Neural cell (in vitro differentiated cells): Measurements from ENCODE around the gene DNAJC10. TPM values are rescaled to one million over a fixed set of nuclear protein-coding genes. Genes with fewer than 3 reads are reported as not detected.

ENCODE experiments used
- H2AFZ ChIP-seq: fragments of 200-600, 300-800 bp; sonication (generic), shearing (Covaris generic); 2 replicates; pipeline ENCODE4 v1.6.0; 2014; ENCODE audit warnings: low read depth, mild to moderate bottlenecking, antibody characterized with exemption, low read length, moderate library complexity
- H3F3A ChIP-seq: fragments of 200-600 bp; shearing (Covaris generic); 2 replicates; pipeline ENCODE4 v1.6.1; 2016; ENCODE audit warnings: mild to moderate bottlenecking, moderate library complexity, mixed read lengths, antibody characterized with exemption, low read length; ENCODE audit not compliant: insufficient read depth, poor library complexity, severe bottlenecking
- H3K27ac ChIP-seq: fragments of 200-600, 300-800 bp; sonication (generic), shearing (Covaris generic); 2 replicates; pipeline ENCODE4 v1.5.1; 2014; ENCODE audit warnings: mild to moderate bottlenecking, low read length, moderate library complexity
- H3K27me3 ChIP-seq: fragments of 300-800, 200-600 bp; sonication (generic), shearing (Covaris generic); 2 replicates; pipeline ENCODE4 v1.6.0; 2014; ENCODE audit warnings: mild to moderate bottlenecking, low read depth, low read length, moderate library complexity; ENCODE audit not compliant: insufficient read depth
- H3K36me3 ChIP-seq: fragments of 300-800, 200-600 bp; sonication (generic), shearing (Covaris generic); 2 replicates; pipeline ENCODE4 v1.5.1; 2014; ENCODE audit warnings: mild to moderate bottlenecking, antibody characterized with exemption, low read length, moderate library complexity; ENCODE audit not compliant: insufficient read depth
- H3K4me2 ChIP-seq: fragments of 300-800, 200-600 bp; sonication (generic), shearing (Covaris generic); 2 replicates; pipeline ENCODE4 v1.6.0; 2014; ENCODE audit warnings: mild to moderate bottlenecking, low read length
- H3K4me3 ChIP-seq: fragments of 300-800, 200-600 bp; sonication (generic), shearing (Covaris generic); 2 replicates; pipeline ENCODE4 v1.5.1; 2014; ENCODE audit warnings: mild to moderate bottlenecking, low read length, moderate library complexity
- H3K79me2 ChIP-seq: fragments of 200-600 bp; shearing (Covaris generic); replicated peaks from 2 replicates; pipeline ENCODE4 v1.6.0; 2014; ENCODE audit warnings: mild to moderate bottlenecking, low read length, moderate library complexity; ENCODE audit not compliant: insufficient read depth
- H3K9ac ChIP-seq: fragments of 300-800, 200-600 bp; sonication (generic), shearing (Covaris generic); 2 replicates; pipeline ENCODE4 v1.6.1; 2016; ENCODE audit warnings: mild to moderate bottlenecking, low read length, mixed read lengths
- H3K9me2 ChIP-seq: fragments of 200-600 bp; shearing (Covaris generic); 2 replicates; pipeline ENCODE4 v1.6.1; 2016; ENCODE audit warnings: mild to moderate bottlenecking, low read length, mixed read lengths; ENCODE audit not compliant: insufficient read depth
- H3K9me3 ChIP-seq: fragments of 200-600, 300-800 bp; sonication (generic), shearing (Covaris generic); 2 replicates; pipeline ENCODE4 v1.6.1; 2016; ENCODE audit warnings: mild to moderate bottlenecking, mixed run types, low read length, moderate library complexity, mixed read lengths
- H4K20me1 ChIP-seq: fragments of 200-600 bp; shearing (Covaris generic); 2 replicates; pipeline ENCODE4 v1.6.1; 2016; ENCODE audit warnings: mild to moderate bottlenecking, mixed run types; ENCODE audit not compliant: insufficient read depth
- CTCF ChIP-seq: fragments of 450-650 bp; IDR thresholded peaks from 2 replicates; pipeline ENCODE4 v1.5.1; 2014; ENCODE audit warnings: antibody characterized with exemption, mild to moderate bottlenecking, moderate library complexity; ENCODE audit not compliant: poor library complexity, severe bottlenecking
- EP300 ChIP-seq: fragments of 450-650 bp; conservative IDR thresholded peaks from 2 replicates; pipeline ENCODE4 v1.6.1; 2014; ENCODE audit warnings: antibody characterized with exemption, mild to moderate bottlenecking, moderate library complexity; ENCODE audit not compliant: poor library complexity, severe bottlenecking
- EZH2 ChIP-seq: fragments of 200-600, 300-800 bp; shearing (Covaris generic), sonication (generic); IDR thresholded peaks from 2 replicates; pipeline ENCODE4 v1.6.1; 2014; ENCODE audit warnings: antibody characterized with exemption, low read length, borderline replicate concordance, mild to moderate bottlenecking; ENCODE audit not compliant: insufficient read depth, poor library complexity, severe bottlenecking
- MXI1 ChIP-seq: fragments of 450-650 bp; conservative IDR thresholded peaks from 2 replicates; pipeline ENCODE4 v1.6.1; 2014; ENCODE audit warnings: antibody characterized with exemption, mild to moderate bottlenecking; ENCODE audit not compliant: poor library complexity, severe bottlenecking
- POLR2AphosphoS5 ChIP-seq: IDR thresholded peaks from 2 replicates; pipeline ENCODE4 v1.6.1; 2012
- RAD21 ChIP-seq: fragments of 450-650 bp; conservative IDR thresholded peaks from 2 replicates; pipeline ENCODE4 v1.6.1; 2014; ENCODE audit warnings: antibody characterized with exemption, mild to moderate bottlenecking, moderate library complexity
- REST ChIP-seq: IDR thresholded peaks from 2 replicates; pipeline ENCODE4 v1.6.1; 2012; ENCODE audit warnings: borderline replicate concordance
- SMC3 ChIP-seq: fragments of 450-650 bp; conservative IDR thresholded peaks from 2 replicates; pipeline ENCODE4 v1.6.1; 2014; ENCODE audit warnings: antibody characterized with exemption, mild to moderate bottlenecking, moderate library complexity; ENCODE audit not compliant: poor library complexity
- TAF1 ChIP-seq: IDR thresholded peaks from 2 replicates; pipeline ENCODE4 v1.6.1; 2012; ENCODE audit warnings: low read depth
- polyA plus RNA-seq: library from polyadenylated mRNA; depleted of rRNA; stranded (reverse); fragments of >200 nt; gene quantifications from 2 replicates; pipeline ENCODE4 v1.2.3, GENCODE V29; 2014

DNAJC10 gene
- polyA plus RNA-seq, 1 donor from 2014 or later = 92.5 TPM

DNA sequence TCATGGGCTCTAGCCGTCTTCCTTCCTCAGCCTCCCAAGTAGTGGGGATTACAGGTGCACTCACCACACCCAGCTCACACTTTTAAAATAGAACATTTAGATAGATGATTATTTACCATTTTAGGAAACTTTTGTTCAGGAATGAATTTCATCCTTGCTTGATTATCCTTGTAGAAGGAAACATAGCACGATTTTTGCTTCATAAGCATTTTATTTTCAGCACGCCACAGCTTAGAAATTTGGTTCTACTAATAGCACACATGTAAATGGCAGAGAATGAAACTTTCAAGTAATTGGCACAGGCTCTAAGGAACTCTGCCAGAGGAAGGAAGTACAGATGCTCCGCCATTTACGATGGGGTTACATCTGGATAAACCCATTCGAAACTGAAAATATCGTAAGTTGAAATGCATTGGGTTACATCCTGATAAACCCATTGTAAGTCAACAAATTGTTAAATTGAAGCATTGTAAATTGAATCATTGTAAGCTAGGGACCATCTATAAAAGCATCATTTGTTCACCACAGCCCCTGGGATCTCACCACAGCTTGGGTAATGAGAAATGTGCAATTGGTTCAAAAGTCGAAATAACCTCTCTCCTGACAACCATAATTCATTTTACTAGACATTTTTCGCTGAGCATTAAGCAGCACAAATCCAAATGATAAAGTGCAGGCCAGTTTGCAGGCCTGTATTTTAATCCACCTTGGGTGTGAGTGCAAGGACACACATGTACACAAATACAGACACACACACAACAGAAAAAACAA is 117.2 kb downstream of the DNAJC10 start:
- no peaks in the 10 kb centered on the region for H3K27me3 ChIP-seq
- no peaks in the 10 kb centered on the region for H3K36me3 ChIP-seq

DNA sequence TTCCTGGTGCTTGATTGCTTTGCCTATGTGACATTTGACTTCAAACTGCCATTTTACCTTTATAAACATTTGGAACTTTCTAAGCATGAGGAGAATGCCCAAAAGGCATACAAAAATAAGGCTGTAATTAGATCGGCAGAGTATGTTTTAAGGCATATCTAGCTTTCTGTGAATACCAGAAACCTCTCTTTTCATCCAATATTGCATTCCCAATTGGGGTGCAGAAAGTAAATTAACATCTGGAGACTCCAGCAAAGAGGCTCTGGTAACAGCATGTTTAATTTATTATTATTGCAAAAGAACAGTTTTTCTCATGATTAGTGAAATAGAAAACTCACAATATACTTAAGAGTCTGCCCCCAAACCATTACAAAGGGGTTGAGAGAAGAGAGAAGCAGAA is 118.2 kb downstream of the DNAJC10 start:
- H3K9ac ChIP-seq = no peak overlapping the region
- no peak for TF ChIP-seq EZH2
- no peak for TF ChIP-seq REST
- TF ChIP-seq TAF1 = no peak

More for the DNA sequence above, 117.2 kb downstream of the DNAJC10 start:
- Histone ChIP-seq H3K9ac (no peak overlapping the region), H4K20me1 (no peaks in the 10 kb centered on the region), H3K4me3 (no peak overlapping the region), H3K4me2 (no peak overlapping the region), H3K27ac (no peak overlapping the region), H3K79me2 (no peaks in the 10 kb centered on the region), H2AFZ (no peak overlapping the region), H3F3A (no peaks in the 10 kb centered on the region), H3K9me2 (no peaks in the 10 kb centered on the region), H3K9me3 (no peaks in the 10 kb centered on the region)
- TF ChIP-seq SMC3 (no peak), EP300 (no peak), CTCF (no peak), MXI1 (no peak), TAF1 (no peak), POLR2AphosphoS5 (no peak), REST (no peak), EZH2 (no peak), RAD21 (no peak)

More for the DNA sequence above, 118.2 kb downstream of the DNAJC10 start:
- Histone ChIP-seq H3K79me2 (no peaks in the 10 kb centered on the region), H3K9me3 (no peaks in the 10 kb centered on the region), H3K4me3 (no peak overlapping the region), H2AFZ (no peak overlapping the region), H3K9me2 (no peaks in the 10 kb centered on the region), H3K27me3 (no peaks in the 10 kb centered on the region), H4K20me1 (no peaks in the 10 kb centered on the region), H3K4me2 (no peak overlapping the region), H3K36me3 (no peaks in the 10 kb centered on the region), H3K27ac (no peak overlapping the region), H3F3A (no peaks in the 10 kb centered on the region)
